GM19468 (cell line): Measurements from ENCODE around the gene PROM1.

ENCODE experiments used
- ATAC-seq: cut with Tn5 transposase; IDR thresholded peaks from one replicate; pipeline ENCODE4 v1.9.1; 2021; ENCODE audit warnings: mild to moderate bottlenecking, moderate library complexity, moderate number of reproducible peaks; ENCODE audit not compliant: unreplicated experiment; ENCODE audit errors: extremely low read depth

PROM1 gene

DNA sequence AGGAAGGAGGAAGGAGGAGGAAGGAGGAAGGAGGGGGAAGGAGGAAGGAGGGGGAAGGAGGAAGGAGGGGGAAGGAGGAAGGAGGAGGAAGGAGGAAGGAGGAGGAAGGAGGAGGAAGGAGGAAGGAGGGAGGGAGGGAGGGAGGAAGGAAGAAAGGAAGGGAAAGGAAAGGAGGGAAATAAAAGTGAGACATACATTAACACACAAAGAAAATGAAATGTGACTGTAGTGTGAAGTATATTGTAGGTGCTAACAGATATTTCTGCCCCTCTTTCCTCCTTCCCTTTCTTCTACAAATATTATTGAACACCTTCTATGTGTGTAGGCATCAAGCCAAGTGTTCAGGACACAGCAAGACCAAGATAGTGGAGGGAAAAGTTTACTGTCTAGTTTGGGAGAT is 26.4 kb upstream of the PROM1 start:
- ATAC-seq, result no peak

GRCh38 chr4:16109256-16109655 is 25.4 kb upstream of the PROM1 start:
- ATAC-seq, result no peak

DNA sequence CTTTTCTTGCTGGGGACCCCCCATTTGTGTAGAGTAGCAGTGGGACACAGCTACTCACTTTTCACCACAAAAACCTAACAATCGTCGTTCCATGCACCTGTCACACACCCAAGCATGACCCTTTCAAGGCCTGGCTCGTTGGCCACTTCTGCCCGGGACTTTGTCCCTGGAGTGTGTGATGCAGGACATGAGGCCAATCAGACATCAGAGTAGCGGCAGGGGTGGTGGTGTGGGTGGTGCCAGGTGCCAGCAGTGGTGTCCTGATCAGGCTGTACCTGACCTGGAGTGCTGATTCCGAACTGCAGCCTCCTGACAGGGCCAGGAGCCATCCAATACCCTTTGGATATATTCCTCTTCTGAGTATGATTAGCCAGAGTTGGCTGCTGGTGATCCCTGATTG is 23.1 kb upstream of the PROM1 start:
- ATAC-seq, result no peak

DNA sequence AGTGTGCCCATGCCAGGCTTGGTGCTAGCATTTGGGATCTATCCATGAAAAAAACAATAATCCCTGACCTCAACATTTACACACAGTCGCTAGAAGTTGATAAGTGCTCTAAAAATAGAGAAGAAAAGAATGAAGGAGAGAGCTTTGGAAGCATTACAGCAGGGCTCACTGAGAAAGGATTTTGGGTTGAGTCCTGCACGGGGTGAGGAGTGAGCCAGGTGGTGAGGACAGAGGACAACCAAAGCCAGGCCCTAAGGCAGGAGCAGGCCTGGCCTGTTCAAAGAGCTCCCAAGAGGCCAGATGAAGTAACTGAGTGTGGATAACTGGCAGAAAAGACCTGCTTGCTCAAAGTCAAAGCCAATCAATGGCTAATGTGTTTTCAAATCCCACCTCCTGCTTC is 20.7 kb upstream of the PROM1 start:
- no peak for ATAC-seq

GRCh38 chr4:16102356-16102755 is 18.5 kb upstream of the PROM1 start:
- ATAC-seq, result no peak

DNA sequence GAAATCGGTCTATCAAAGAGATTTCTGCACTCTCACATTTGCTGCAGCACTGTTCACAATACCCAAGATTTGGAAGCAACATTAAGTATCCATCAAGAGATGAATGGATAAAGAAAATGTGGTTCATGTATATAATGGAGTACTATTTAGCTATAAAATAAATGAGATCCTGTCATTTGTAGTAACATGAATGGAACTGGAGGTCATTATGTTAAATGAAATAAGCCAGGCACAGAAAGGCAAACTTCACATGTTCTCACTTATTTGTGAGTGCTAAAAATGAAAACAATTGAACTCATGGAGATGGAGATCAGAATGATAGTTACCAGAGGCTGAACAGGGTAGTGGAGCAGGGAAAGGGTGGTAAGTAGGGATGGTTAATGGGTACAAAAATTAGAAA is 17.0 kb upstream of the PROM1 start:
- no peak for ATAC-seq

DNA sequence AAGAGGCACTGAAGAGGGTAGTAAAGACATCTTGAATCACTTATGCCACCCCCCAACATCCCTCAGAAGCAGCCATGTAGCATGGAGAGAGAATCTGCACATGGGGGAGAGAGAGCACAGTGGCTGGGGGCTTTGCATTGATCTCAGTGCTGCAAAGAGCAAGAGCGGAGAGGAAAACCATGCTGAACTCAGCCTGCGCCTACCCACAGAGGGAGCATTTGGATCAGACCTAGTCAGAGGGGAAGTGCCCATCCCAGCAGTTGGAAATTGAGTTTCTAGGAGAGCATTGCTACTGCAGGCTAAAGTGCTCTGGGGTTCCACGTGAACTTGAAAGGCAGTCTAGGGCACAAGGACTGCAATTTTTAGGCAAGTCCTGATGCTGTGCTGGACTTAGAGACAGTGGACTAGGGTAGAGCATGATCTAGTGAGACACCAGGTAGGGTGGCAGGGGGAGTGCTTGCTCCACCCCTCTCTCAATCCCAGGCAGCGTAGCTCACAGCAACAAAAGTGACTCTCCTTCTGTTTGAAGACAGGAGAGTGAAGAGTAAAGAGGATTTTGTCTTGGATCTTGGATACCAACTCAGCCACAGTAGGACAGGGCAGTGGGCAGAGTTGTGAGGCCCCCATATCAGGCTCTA is 9.0 kb upstream of the PROM1 start:
- no peak for ATAC-seq

GRCh38 chr4:16090096-16090705 is 6.4 kb upstream of the PROM1 start:
- ATAC-seq, result no peak

DNA sequence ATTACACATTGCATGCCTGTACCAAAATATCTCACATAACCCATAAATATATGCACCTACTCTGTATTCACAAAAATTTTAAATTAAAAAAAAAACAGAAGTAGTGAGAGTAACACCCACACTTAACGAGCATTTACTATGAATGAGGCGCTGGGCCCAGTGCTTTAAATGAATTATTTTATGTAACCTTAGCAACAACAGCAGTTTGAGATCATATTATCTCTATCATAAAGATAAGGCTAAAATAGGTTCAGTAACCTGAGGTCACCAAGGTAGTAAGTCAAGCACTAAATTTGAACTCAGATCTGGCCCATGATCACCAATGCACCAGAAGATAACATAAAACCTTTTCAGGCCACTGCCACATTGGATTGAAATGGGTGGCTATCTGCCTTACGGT is 5.3 kb upstream of the PROM1 start:
- no peak for ATAC-seq

GRCh38 chr4:16088601-16089000 is 4.8 kb upstream of the PROM1 start:
- no peak for ATAC-seq

- ATAC-seq, result no peak
Measured at GRCh38 chr4:16085822-16086221, 2.0 kb upstream of the PROM1 start.

DNA sequence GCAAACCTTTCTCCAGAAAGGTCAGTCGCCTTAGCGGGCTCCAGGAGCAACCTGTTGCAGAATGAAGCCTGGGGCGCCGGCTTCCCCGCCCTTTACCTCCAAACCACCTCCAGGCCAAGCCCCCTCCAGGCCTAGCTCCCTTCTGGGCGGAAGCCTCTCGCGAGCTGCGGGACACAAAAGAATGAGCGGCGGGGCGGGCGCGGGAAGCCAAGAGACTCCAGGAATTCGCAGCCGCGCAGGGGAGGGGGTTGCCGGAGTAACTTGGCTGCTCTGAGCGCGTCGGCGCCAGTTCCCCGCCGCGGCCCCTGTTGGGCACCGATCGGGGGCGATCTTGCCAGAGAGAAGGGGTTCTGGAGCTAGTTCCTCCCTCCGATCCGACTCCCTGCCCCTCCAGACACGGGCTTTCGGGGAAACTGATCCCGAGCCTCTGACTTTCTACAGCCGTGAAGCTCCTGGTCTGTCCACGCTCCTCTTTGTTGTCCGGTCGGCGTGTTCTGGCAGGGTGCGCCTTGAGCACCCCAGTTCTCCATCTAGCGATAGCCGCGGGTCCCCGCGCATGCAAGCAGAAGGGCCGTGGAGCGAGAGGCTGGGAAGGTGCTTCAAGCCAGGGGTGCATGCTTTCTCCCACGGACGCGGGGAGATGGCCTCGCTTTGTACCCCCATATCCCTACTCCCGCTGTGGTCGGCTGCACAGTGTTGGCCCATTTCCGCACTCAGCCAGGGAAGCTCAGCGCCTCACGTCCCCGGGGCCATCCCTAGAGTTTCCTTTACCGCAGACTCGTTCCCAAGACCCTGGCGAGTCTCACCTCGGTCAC is 1.2 kb downstream of the PROM1 start:
- ATAC-seq, result no peak

GRCh38 chr4:16082041-16082425 is 1.8 kb downstream of the PROM1 start:
- no peak for ATAC-seq

DNA sequence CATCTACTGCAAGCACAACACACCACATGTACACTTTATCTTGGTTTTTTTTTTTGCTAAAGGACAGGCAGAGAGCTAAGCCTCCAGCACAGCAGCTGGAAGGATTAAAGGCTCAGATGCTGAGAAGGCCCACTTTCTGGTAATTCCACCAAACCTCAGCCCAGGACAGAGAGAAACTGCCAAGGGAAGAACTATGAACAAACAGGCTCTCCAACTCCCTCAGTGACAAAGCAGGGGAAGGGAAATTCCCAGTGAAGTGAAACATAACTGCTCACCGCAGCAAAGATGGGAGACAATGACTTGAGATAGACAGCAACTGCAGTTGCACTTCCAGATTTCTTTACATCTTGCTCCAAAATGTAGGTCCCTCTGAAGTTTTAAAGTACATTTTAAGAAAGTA is 4.8 kb downstream of the PROM1 start:
- ATAC-seq, result no peak

GRCh38 chr4:16078195-16078760 is 5.5 kb downstream of the PROM1 start:
- ATAC-seq, result no peak

- no peak for ATAC-seq
Measured at GRCh38 chr4:16077786-16078185, 6.0 kb downstream of the PROM1 start.

- no peak for ATAC-seq
Measured at GRCh38 chr4:16075975-16076757, 7.7 kb downstream of the PROM1 start.

- ATAC-seq, result no peak
Measured at GRCh38 chr4:16075061-16075460, 8.8 kb downstream of the PROM1 start.

DNA sequence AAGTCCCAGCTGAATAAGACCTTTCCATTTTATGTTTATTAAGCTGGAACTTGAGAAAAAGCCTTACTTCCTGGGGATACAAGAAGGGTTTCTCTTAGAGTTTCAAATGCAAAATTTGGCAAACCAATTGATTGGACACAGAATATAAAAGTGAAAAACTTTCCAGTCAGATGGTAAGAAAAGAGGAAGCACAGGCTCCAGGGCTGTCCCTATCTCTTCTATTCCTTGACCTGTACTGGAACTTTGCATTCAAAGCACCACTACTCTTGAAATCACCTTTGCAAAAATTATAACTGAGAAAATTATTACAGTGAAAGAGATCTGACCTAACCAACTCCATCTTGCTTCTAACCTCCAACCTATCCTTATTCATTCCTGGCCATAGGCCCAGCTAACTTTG is 11.7 kb downstream of the PROM1 start:
- no peak for ATAC-seq

DNA sequence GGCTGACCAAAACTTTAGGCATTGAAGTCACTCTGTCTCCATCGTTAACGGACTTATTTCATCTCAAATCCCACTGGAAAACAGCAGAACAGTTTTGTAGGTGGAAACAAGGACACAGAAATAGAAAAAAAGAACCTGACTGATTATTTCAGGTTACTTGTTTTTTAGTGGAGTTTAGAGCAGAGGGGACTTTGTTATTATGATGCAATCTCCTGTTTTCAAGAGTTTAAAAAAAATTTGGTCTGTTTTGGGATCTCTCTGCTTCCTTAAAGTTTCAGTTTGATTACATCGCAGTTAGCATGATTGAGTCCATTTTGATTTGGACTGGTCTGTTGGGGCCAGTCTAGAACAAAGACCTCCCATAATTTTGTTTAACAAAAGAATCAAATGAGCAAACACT is 13.6 kb downstream of the PROM1 start:
- ATAC-seq, result no peak
